A673 (cell line): ENCODE measurements around the gene CHST7.

Experiments used
- EZH2 ChIP-seq: fragments of 200-600 bp; sonication (generic); IDR thresholded peaks from 2 replicates; pipeline ENCODE4 v1.6.1; 2017; ENCODE audit warnings: borderline replicate concordance, low read depth, mild to moderate bottlenecking, mixed read lengths, antibody characterized with exemption, low read length; ENCODE audit not compliant: poor library complexity, severe bottlenecking
- TF ChIP-seq, protein P1 (sequence below): fragments of 300-800, 200-600 bp; sonication (generic); conservative IDR thresholded peaks from 2 replicates; pipeline ENCODE4 v1.5.1; 2017; ENCODE audit warnings: low read depth, mild to moderate bottlenecking, antibody characterized with exemption, low read length, moderate library complexity, mixed read lengths

DNA sequence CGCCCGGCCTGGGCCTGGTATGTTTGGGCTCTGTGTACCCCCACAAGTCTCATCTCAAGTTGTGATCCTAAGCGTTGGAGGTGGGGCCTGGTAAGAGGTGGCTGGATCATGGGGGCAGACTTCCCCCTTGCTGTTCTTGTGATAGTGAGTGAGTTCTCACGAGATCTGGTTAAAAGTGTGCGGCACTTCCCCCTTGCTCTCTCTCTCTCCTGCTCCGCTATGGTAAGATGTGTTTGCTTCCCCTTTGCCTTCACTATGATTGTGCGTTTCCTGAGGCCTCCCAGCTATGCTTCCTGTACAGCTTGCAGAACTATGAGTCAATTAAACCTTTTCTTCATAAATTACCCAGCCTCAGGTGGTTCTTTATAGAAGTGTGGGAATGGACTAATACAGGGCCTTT, 53.0 kb downstream of the CHST7 start:
- TF ChIP-seq, protein P1, sequence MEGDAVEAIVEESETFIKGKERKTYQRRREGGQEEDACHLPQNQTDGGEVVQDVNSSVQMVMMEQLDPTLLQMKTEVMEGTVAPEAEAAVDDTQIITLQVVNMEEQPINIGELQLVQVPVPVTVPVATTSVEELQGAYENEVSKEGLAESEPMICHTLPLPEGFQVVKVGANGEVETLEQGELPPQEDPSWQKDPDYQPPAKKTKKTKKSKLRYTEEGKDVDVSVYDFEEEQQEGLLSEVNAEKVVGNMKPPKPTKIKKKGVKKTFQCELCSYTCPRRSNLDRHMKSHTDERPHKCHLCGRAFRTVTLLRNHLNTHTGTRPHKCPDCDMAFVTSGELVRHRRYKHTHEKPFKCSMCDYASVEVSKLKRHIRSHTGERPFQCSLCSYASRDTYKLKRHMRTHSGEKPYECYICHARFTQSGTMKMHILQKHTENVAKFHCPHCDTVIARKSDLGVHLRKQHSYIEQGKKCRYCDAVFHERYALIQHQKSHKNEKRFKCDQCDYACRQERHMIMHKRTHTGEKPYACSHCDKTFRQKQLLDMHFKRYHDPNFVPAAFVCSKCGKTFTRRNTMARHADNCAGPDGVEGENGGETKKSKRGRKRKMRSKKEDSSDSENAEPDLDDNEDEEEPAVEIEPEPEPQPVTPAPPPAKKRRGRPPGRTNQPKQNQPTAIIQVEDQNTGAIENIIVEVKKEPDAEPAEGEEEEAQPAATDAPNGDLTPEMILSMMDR = no peak
- TF ChIP-seq EZH2 = no peak
